Pancreas (tissue), 10 donors: Measurements from ENCODE around the gene COMMD1. TPM values are rescaled to one million over a fixed set of nuclear protein-coding genes. Genes with fewer than 3 reads are reported as not detected.

Experiments
- ATAC-seq, 4 donors: fragments of 200-7000 bp; cut with Tn5 transposase; one replicate each; pipeline versions ENCODE4 v1.8.0 to v1.9.1; 2020; ENCODE audit warnings: mild to moderate bottlenecking in 4 of 4, moderate library complexity in 4 of 4
- DNase-seq, 6 donors: peaks; one replicate each; pipeline ENCODE4 v3.0.0-alpha.2; 2020
- FAIRE-seq: peaks from 2 replicates; lab custom pipeline; 2012; peaks lifted over from hg19 to GRCh38; lab: Jason Lieb, UNC
- H3K27ac ChIP-seq, 4 donors: fragments of 200-600 bp; sonication (generic); 1 replicate in 3 of 4; 2 replicates in 1 of 4; pipeline versions ENCODE4 v1.5.0 to v1.8.0; 2020
- H3K27me3 ChIP-seq, 4 donors: fragments of 200-600 bp; one replicate each; pipeline ENCODE4 v1.8.0; 2021
- H3K36me3 ChIP-seq, 3 donors: fragments of 200-600 bp; sonication (generic) in 1 of 3; one replicate each; pipeline versions ENCODE4 v1.5.0 to v1.8.0; 2020 to 2021
- H3K4me1 ChIP-seq, 3 donors: fragments of 200-600 bp; one replicate each; pipeline ENCODE4 v1.8.0; 2021
- H3K4me3 ChIP-seq, 4 donors: fragments of 200-600 bp; sonication (generic) in 2 of 4; one replicate each; pipeline versions ENCODE4 v1.5.0 to v1.8.0; 2020 to 2021
- H3K9me3 ChIP-seq, 4 donors: fragments of 200-600 bp; one replicate each; pipeline ENCODE4 v1.8.0; 2021
- whole genome bisulfite sequencing, 2 donors: extraction: QIAGEN DNeasy Blood & Tissue Kit; methylation state at CpG; one replicate each; pipeline ENCODE4 v1.1.7; 2013; 5-methylcytosine and 5-hydroxymethylcytosine counted together
- intact Hi-C, 3 donors: fragments of 100-400 bp; cut with DNase I; formaldehyde crosslinking; loops; one replicate each; pipeline versions ENCODE4 v1.11.1 to v1.14.2; 2022
- polyA plus RNA-seq, 2 donors: library from polyadenylated mRNA; stranded (reverse); fragments of 200-250 nt; gene quantifications; one replicate each; pipeline ENCODE4 v1.2.3, GENCODE V29; 2013
- total RNA-seq, 6 donors: library from RNA; stranded (reverse); fragmentation: NEBNext Ultra II Directional in 4 of 6; extraction: Animal tissue kit (Norgen Biotek cat#: 25700) in 4 of 6; gene quantifications; one replicate each; pipeline versions ENCODE4 v1.2.1 to v1.2.4, GENCODE V29; 2021 to 2023
- TF ChIP-seq, protein P1 (sequence below), 4 donors: fragments of 200-600 bp; sonication (generic) in 3 of 4; IDR thresholded peaks; one replicate each; pipeline versions ENCODE4 v1.5.0 to v1.8.0; 2021; ENCODE audit warnings: antibody characterized with exemption in 4 of 4
- donor health status: healthy with polysubstance abuse.
- donor health status: DM: no; HTN: no; CAD: no; lungs with moderate emphysema.
- donor health status: DM: no; HTN: no; CAD: no.
- donor health status: control.
- donor health status: control.
- donor health status: Bipolar disorder and iron deficiency.
- donor health status: DM: yes; HTN: yes; CAD: no.
- donor health status: DM: no; HTN: no; CAD: no.
- donor health status: DM: no; HTN: no; CAD: no.
- donor health status: DM: yes; HTN: yes; CAD: no.

The COMMD1 gene
- total and polyA plus RNA-seq, 8 donors, result 9.3 to 27.0 (median 15.8) TPM

DNA sequence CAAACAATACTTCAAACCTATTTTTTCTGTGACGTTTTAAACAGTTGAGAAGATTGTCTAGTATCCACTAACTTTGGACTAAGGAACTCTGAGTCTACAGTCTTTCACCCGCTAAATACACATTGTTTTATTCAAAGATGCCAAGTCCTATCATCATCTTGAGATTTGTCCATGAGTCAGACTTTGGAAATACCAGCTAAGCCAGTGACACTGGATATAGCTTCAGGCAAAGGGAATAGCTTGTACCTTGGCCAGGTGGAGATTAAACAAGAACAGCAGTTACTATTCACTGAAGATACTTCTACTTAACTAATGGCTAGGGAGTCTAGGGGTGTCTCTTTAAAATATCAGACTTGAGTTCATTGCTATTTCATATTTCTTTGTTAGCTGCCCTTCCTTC, 137.5 kb downstream of the COMMD1 start:
- peak; percentile 24 to 73 (median 64) for ATAC-seq

GRCh38 chr2:62045017-62045543, 139.6 kb downstream of the COMMD1 start:
- DNase-seq, result no peak
- 87 to 92% methylated on average over 3 of the region's 3 CpGs for WGBS, 2 donors
- no peak for ATAC-seq
- TF ChIP-seq, protein P1, sequence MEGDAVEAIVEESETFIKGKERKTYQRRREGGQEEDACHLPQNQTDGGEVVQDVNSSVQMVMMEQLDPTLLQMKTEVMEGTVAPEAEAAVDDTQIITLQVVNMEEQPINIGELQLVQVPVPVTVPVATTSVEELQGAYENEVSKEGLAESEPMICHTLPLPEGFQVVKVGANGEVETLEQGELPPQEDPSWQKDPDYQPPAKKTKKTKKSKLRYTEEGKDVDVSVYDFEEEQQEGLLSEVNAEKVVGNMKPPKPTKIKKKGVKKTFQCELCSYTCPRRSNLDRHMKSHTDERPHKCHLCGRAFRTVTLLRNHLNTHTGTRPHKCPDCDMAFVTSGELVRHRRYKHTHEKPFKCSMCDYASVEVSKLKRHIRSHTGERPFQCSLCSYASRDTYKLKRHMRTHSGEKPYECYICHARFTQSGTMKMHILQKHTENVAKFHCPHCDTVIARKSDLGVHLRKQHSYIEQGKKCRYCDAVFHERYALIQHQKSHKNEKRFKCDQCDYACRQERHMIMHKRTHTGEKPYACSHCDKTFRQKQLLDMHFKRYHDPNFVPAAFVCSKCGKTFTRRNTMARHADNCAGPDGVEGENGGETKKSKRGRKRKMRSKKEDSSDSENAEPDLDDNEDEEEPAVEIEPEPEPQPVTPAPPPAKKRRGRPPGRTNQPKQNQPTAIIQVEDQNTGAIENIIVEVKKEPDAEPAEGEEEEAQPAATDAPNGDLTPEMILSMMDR (IDR thresholded peaks at IDR 0.05), result no peak
- no peaks in the 10 kb centered on the region for H3K36me3 ChIP-seq
- H3K4me1 ChIP-seq, result no peaks in the 10 kb centered on the region
- H3K9me3 ChIP-seq, result no peaks in the 10 kb centered on the region
- no peak overlapping the region for H3K4me3 ChIP-seq
- H3K27me3 ChIP-seq, result no peaks in the 10 kb centered on the region
- intact Hi-C loops, result no loop called here
- no peak for FAIRE-seq
- H3K27ac ChIP-seq, result no peak overlapping the region

More for the DNA sequence above, 137.5 kb downstream of the COMMD1 start:
- TF ChIP-seq, protein P1 (IDR thresholded peaks at IDR 0.05), result no peak
- H3K9me3 ChIP-seq, result no peaks in the 10 kb centered on the region
- 58 to 68% methylated on average over 2 of the region's 2 CpGs for whole genome bisulfite sequencing, 2 donors
- H3K36me3 ChIP-seq, result no peaks in the 10 kb centered on the region
- H3K4me1 ChIP-seq, result no peaks in the 10 kb centered on the region
- intact Hi-C loops, result no loop called here
- H3K4me3 ChIP-seq, result no peak overlapping the region
- no peak overlapping the region for H3K27ac ChIP-seq
- H3K27me3 ChIP-seq, result no peaks in the 10 kb centered on the region
- FAIRE-seq (no peak), DNase-seq (no peak)

- Histone ChIP-seq H3K4me1 (no peaks in the 10 kb centered on the region), H3K9me3 (no peaks in the 10 kb centered on the region), H3K27ac (no peak overlapping the region), H3K36me3 (no peaks in the 10 kb centered on the region), H3K27me3 (no peaks in the 10 kb centered on the region), H3K4me3 (no peak overlapping the region)
- intact Hi-C loops, result no loop called here
- DNase-seq, result no peak
- peak; percentile 23 for FAIRE-seq
- ATAC-seq, result no peak
- 94 to 95% methylated on average over 1 of the region's 1 CpG for WGBS, 2 donors
- TF ChIP-seq, protein P1 (IDR thresholded peaks at IDR 0.05), result no peak
Observed at GRCh38 chr2:62046141-62046540, 140.7 kb downstream of the COMMD1 start.

- no peak for FAIRE-seq
- no peaks in the 10 kb centered on the region for H3K4me1 ChIP-seq
- WGBS, 2 donors, result 56 to 58% methylated on average over 2 of the region's 2 CpGs
- TF ChIP-seq, protein P1 (IDR thresholded peaks at IDR 0.05), result no peak
- DNase-seq, result no peak
- H3K4me3 ChIP-seq, result no peak overlapping the region
- H3K36me3 ChIP-seq, result no peaks in the 10 kb centered on the region
- no peaks in the 10 kb centered on the region for H3K9me3 ChIP-seq
- H3K27me3 ChIP-seq, result no peaks in the 10 kb centered on the region
- no peak overlapping the region for H3K27ac ChIP-seq
- intact Hi-C loops, result no loop called here
- ATAC-seq, result no peak
Observed at GRCh38 chr2:62050456-62051045, 145.1 kb downstream of the COMMD1 start.
